HL-60/S4 (cell line): Measurements from ENCODE around the gene TSKU.

Experiments used
- in situ Hi-C: fragments of 300-500 bp; cut with MboI; formaldehyde crosslinking; loops from 2 replicates; pipeline ENCODE4 v1.14.3; 2022; ENCODE audit warnings: low sequenced_read_pairs

The TSKU gene

GRCh38 chr11:76752321-76753143 lies 30.6 kb upstream of the TSKU start:
- in situ Hi-C loops, result no loop called here

- in situ Hi-C loops, result no loop called here
Measured at GRCh38 chr11:76753449-76753848, 29.7 kb upstream of the TSKU start.

GRCh38 chr11:76753950-76754349 lies 29.2 kb upstream of the TSKU start:
- in situ Hi-C loops, result no loop called here

DNA sequence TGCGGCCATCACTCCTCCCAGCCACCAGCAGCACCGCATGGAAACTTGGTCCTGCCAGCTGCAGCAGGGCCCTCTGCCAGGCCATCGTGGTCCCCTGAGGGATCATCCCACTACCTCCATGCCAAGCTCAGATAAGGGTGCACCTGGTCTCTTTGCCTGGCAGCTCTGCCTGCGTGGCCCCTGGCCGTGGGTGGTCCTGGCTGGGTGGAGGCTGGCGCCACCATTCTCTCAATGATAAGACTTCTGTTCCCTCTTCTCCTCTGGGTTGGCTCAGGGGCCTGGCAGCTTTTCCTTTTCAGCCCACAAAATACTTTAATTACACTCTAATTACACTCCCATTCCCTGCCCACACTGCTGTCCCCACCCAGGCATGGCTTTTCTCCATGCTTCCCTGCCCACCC lies 26.8 kb upstream of the TSKU start:
- in situ Hi-C loops, result no loop called here

DNA sequence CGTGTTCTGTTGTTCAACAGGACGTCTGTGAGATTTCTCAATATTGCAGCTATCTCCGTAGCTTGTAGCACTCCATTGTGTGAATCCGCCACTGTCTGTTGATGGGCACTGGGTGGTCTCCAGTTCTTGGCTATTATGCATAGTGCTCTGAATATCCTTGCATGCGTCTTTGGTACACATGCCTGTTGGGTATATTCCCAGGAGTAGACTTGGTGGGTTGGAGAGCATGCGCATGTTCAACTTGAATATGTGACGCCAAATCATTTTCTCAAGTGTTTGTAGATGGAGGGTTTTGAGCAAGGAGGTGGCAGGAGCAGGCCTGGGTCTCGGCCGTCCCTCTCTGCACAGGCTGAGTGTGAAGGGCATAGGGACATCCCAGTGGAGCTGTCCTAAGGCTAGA lies 24.8 kb upstream of the TSKU start:
- in situ Hi-C loops, result no loop called here

- in situ Hi-C loops, result no loop called here
Measured at GRCh38 chr11:76759092-76759491, 24.1 kb upstream of the TSKU start.

- in situ Hi-C loops, result no loop called here
Measured at GRCh38 chr11:76759517-76759916, 23.6 kb upstream of the TSKU start.

- in situ Hi-C loops, result no loop called here
Measured at GRCh38 chr11:76760236-76760635, 22.9 kb upstream of the TSKU start.

- in situ Hi-C loops, result no loop called here
Measured at GRCh38 chr11:76761718-76762355, 21.3 kb upstream of the TSKU start.

DNA sequence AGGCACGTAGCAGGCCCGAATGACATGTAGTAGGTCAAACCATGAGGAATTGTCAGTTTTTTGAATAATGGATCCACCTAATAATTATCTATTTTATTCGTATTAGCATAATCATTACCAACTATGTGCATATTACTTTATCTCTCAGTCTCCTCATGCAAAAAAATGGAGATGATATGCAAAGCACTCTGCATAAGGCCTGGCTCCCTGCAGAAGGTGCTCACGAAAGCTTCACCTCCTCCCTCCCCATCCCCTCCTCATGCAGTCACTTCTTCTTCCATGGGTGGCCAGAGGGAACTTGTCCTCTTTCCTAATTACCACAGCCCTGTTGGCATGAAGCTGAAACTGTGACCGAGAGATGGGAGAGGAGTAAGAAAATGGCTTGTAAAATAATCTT lies 20.8 kb upstream of the TSKU start:
- in situ Hi-C loops, result no loop called here

GRCh38 chr11:76762867-76763572 lies 20.1 kb upstream of the TSKU start:
- in situ Hi-C loops, result no loop called here

DNA sequence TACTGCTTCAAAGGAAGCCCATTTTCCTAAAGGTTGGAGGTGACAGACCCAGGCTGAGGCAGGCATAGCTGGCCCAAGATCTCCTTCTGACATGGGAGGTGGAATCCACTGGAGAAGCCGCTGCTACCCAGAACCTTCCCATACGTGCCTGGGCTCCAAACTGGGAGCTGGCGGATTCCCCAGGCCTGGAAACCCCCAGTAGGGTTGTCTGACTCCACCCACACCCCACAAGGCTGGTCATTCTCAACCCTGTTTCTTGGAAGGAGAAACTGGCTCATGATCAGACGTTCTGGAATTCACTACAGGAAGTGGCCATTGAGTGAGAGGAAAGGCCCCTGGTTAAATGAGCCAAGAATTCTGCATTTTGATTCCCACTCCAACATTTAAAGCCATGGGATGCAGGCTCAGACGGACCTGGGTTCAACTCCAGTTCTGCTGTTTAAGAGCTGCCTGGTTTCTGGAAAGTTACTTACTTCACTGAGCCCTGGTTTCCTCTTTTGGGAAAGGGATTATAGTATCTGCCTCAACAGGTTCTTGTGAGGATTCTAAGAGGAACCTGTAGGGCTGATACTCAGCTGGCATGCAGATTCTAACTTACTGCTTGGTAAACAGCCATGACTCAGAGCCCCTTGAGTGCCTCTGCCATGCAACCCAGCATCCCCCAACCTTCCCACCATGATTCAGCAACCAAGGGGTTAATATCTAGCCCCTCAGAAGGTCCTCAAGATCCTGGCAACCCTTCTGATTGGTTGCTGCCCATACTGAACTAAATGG lies 19.4 kb upstream of the TSKU start:
- in situ Hi-C loops, result no loop called here

GRCh38 chr11:76764941-76765665 lies 18.1 kb upstream of the TSKU start:
- in situ Hi-C loops, result no loop called here

GRCh38 chr11:76765863-76766350 lies 17.2 kb upstream of the TSKU start:
- in situ Hi-C loops, result no loop called here

DNA sequence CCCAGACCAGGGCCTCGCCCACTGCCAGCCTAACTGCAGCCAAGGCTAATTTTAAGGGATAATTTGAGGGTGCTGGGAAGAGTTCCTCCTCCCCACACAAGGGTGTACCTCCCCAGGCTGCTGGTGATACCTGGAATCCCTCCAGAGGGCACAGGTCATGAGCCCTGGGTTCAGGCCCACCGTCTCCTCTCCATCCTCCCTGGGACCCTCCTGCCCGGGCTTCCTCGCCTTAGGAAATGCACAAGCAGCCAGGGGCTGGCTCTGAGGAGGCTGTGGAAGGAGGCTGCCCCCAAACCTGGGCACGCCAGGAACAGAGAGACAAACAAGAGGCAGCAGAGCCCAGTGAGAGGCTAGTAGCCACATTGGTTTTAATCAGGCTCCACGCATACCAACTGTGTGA lies 16.6 kb upstream of the TSKU start:
- in situ Hi-C loops, result no loop called here

GRCh38 chr11:76767659-76768058 lies 15.5 kb upstream of the TSKU start:
- in situ Hi-C loops, result no loop called here

GRCh38 chr11:76768088-76768908 lies 14.9 kb upstream of the TSKU start:
- in situ Hi-C loops, result no loop called here

- in situ Hi-C loops, result no loop called here
Measured at GRCh38 chr11:76768909-76769560, 14.1 kb upstream of the TSKU start.
